CD4-positive, alpha-beta T cell treated with Interleukin-15 for 1 hour (primary cell): ENCODE results near the gene AGAP3.

Experiments
- DNase-seq: peaks from one replicate; pipeline ENCODE4 v3.0.0-alpha.2; 2020

Gene AGAP3

GRCh38 chr7:151192002-151192539, 105.8 kb downstream of the AGAP3 start:
- no peak for DNase-seq

GRCh38 chr7:151193203-151193978, 107.1 kb downstream of the AGAP3 start:
- DNase-seq = no peak
